H1 (cell line): Measurements from ENCODE around the gene F11. TPM values are rescaled to one million over a fixed set of nuclear protein-coding genes. Genes with fewer than 3 reads are reported as not detected.

Experiments
- BACH1 ChIP-seq: IDR thresholded peaks from 2 replicates; pipeline ENCODE4 v1.6.1; 2012; ENCODE audit warnings: low read length, improper control_type of control experiment
- BRCA1 ChIP-seq: IDR thresholded peaks from 2 replicates; pipeline ENCODE4 v1.6.1; 2012; ENCODE audit warnings: low read depth, low read length, improper control_type of control experiment
- CHD1 ChIP-seq: IDR thresholded peaks from 2 replicates; pipeline ENCODE4 v1.6.1; 2012; ENCODE audit warnings: low read depth, low read length, improper control_type of control experiment
- HDAC6 ChIP-seq: IDR thresholded peaks from one replicate; pipeline ENCODE4 v1.7.1; 2012; ENCODE audit warnings: low read depth, mild to moderate bottlenecking, inconsistent platforms, low read length, moderate library complexity
- TAF1 ChIP-seq: IDR thresholded peaks from 2 replicates; pipeline ENCODE4 v1.6.1; 2011; ENCODE audit warnings: mild to moderate bottlenecking, low read depth, low read length
- TEAD4 ChIP-seq: IDR thresholded peaks from 2 replicates; pipeline ENCODE4 v1.6.1; 2012; ENCODE audit warnings: low read depth, low read length, inconsistent platforms, mixed read lengths
- polyA plus RNA-seq, 7 experiments: library from polyadenylated mRNA; depleted of rRNA in 3 of 7; stranded (reverse) in 5 of 7; unstranded in 2 of 7; fragments of >200 nt in 5 of 7; fragments of 200-250 nt in 2 of 7; gene quantifications; 1 replicate in 5 of 7; 2 replicates in 1 of 7; 4 replicates in 1 of 7; pipeline versions ENCODE4 v1.2.1 to v1.2.3, GENCODE V29; 2011 to 2013; ENCODE audit warnings: missing spikeins in 2 of 7, mixed read lengths in 2 of 7
- total RNA-seq: library from RNA; stranded (reverse); fragmentation: NEBNext Ultra II Directional; extraction: Animal tissue kit (Norgen Biotek cat#: 25700); gene quantifications from 2 replicates; pipeline ENCODE4 v1.2.1, GENCODE V29; 2021

F11 gene
- total and polyA plus RNA-seq, 2 of the 8 experiments (the other 6 are each of a cell fraction or from before 2014, with no cell fraction given) = 0.27 to 0.99 TPM

- TF ChIP-seq HDAC6 (no peak), BRCA1 (no peak), BACH1 (no peak), CHD1 (no peak), TEAD4 (no peak), TAF1 (no peak)
These were observed 29.9 kb upstream of the F11 start (continued) for GRCh38 chr4:186236126-186236525.
